Measurements from ENCODE around the gene TYSND1. TPM values are rescaled to one million over a fixed set of nuclear protein-coding genes. Genes with fewer than 3 reads are reported as not detected.
A peak's percentile ranks its signal among the peaks of the same experiment; 100 is the strongest.

The TYSND1 gene
- polyA plus RNA-seq, 3 donors, result 8.6 to 11.2 (median 11.2) TPM

DNA sequence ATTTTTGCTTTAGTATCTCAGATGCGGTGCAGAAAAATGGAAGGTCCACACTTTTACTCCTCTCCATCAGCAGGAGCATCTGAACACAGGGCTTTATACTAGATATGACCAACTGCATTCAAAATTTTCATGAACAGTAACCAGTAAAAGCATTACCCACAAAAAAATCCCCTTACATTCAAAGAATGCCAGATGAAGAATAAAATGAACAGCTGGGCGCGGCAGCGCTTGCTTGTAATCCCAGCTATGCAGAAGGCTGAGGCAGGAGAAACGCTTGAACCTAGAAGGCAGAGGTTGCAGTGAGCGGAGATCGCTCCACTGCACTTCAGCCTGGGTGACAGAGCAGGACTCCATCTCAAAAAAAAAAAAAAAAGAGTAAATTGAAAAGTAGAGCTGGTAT is 20.7 kb upstream of the TYSND1 start:
- Mint-ChIP-seq H3K27me3 (ENCODE audit: low read depth in 3 of 3) (peaks cover 0 to 2% (median 0%) of the 10 kb centered on the region in 3 donors), H3K36me3 (peaks cover 17 to 32% of the 10 kb centered on the region in 2 donors), H3K4me3 (no peak overlapping the region), H3K4me1 (peaks cover 56% of the 10 kb centered on the region), H3K9me3 (peaks cover 0 to 4% (median 0%) of the 10 kb centered on the region in 7 donors), H3K27ac (no peak overlapping the region)
- no peak overlapping the region for H2AFZ ChIP-seq (ENCODE audit: insufficient read depth, low read depth, low read length, poor library complexity, severe bottlenecking)
- H3K4me3 ChIP-seq (replicated peaks in 1 of 3; ENCODE audit: low read depth in 2 of 3, low read length in 3 of 3), result no peak overlapping the region
- DNase-seq, result no peak
- WGBS (ENCODE audit: insufficient coverage), result 96% methylated on average over 5 of the region's 7 CpGs
- H3K27me3 ChIP-seq (ENCODE audit: control insufficient read depth in 2 of 2, insufficient read depth in 2 of 2, low read length in 2 of 2), result no peaks in the 10 kb centered on the region
- H3K4me2 ChIP-seq (replicated peaks; ENCODE audit: extremely low read depth, low read length, poor library complexity, severe bottlenecking), result no peak overlapping the region
- H4K20me1 ChIP-seq (ENCODE audit: insufficient read depth, low read length), result peaks cover 76% of the 10 kb centered on the region
- peaks cover 47 to 64% of the 10 kb centered on the region in 2 donors for H3K4me1 ChIP-seq (ENCODE audit: control insufficient read depth in 1 of 2, insufficient read depth in 2 of 2, low read length in 2 of 2)
- H3K79me2 ChIP-seq (ENCODE audit: insufficient read depth, low read length), result peaks cover 81% of the 10 kb centered on the region
- H3K9ac ChIP-seq (ENCODE audit: insufficient read depth, low read length, poor library complexity, severe bottlenecking), result no peak overlapping the region
- H3K36me3 ChIP-seq (replicated peaks in 1 of 2; ENCODE audit: control insufficient read depth in 1 of 2, insufficient read depth in 2 of 2, low read length in 2 of 2), result peaks cover 3 to 25% of the 10 kb centered on the region in 2 donors
- H3K27ac ChIP-seq (ENCODE audit: low read depth in 1 of 2, low read length in 2 of 2), result no peak overlapping the region
- H3K9me3 ChIP-seq (replicated peaks in 1 of 2; ENCODE audit: control insufficient read depth in 1 of 2, insufficient read depth in 1 of 2, low read length in 2 of 2), result no peaks in the 10 kb centered on the region
- intact Hi-C loops (cut with micrococcal nuclease), result no loop called here
- TF ChIP-seq, protein P1, sequence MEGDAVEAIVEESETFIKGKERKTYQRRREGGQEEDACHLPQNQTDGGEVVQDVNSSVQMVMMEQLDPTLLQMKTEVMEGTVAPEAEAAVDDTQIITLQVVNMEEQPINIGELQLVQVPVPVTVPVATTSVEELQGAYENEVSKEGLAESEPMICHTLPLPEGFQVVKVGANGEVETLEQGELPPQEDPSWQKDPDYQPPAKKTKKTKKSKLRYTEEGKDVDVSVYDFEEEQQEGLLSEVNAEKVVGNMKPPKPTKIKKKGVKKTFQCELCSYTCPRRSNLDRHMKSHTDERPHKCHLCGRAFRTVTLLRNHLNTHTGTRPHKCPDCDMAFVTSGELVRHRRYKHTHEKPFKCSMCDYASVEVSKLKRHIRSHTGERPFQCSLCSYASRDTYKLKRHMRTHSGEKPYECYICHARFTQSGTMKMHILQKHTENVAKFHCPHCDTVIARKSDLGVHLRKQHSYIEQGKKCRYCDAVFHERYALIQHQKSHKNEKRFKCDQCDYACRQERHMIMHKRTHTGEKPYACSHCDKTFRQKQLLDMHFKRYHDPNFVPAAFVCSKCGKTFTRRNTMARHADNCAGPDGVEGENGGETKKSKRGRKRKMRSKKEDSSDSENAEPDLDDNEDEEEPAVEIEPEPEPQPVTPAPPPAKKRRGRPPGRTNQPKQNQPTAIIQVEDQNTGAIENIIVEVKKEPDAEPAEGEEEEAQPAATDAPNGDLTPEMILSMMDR (IDR thresholded peaks at IDR 0.05), result no peak

- no peaks in the 10 kb centered on the region for H3K27me3 Mint-ChIP-seq (ENCODE audit: low read depth in 3 of 3)
- intact Hi-C loops (cut with micrococcal nuclease), result no loop called here
- Histone ChIP-seq H3K4me1 (ENCODE audit: control insufficient read depth in 1 of 2, insufficient read depth in 2 of 2, low read length in 2 of 2) (peaks cover 50 to 64% of the 10 kb centered on the region in 2 donors), H3K9me3 (replicated peaks in 1 of 2; ENCODE audit: control insufficient read depth in 1 of 2, insufficient read depth in 1 of 2, low read length in 2 of 2) (no peaks in the 10 kb centered on the region), H3K79me2 (ENCODE audit: insufficient read depth, low read length) (peaks cover 89% of the 10 kb centered on the region), H3K36me3 (replicated peaks in 1 of 2; ENCODE audit: control insufficient read depth in 1 of 2, insufficient read depth in 2 of 2, low read length in 2 of 2) (peaks cover 6 to 31% of the 10 kb centered on the region in 2 donors), H3K27ac (ENCODE audit: low read depth in 1 of 2, low read length in 2 of 2) (no peak overlapping the region), H2AFZ (ENCODE audit: insufficient read depth, low read depth, low read length, poor library complexity, severe bottlenecking) (no peak overlapping the region), H3K4me2 (replicated peaks; ENCODE audit: extremely low read depth, low read length, poor library complexity, severe bottlenecking) (no peak overlapping the region), H3K27me3 (ENCODE audit: control insufficient read depth in 2 of 2, insufficient read depth in 2 of 2, low read length in 2 of 2) (no peaks in the 10 kb centered on the region), H4K20me1 (ENCODE audit: insufficient read depth, low read length) (peaks cover 84% of the 10 kb centered on the region), H3K4me3 (replicated peaks in 1 of 3; ENCODE audit: low read depth in 2 of 3, low read length in 3 of 3) (no peak overlapping the region), H3K9ac (ENCODE audit: insufficient read depth, low read length, poor library complexity, severe bottlenecking) (no peak overlapping the region)
- H3K36me3 Mint-ChIP-seq, result peaks cover 21 to 41% of the 10 kb centered on the region in 2 donors
- no CpG with 5 or more reads among the region's 3 CpGs for WGBS (ENCODE audit: insufficient coverage)
- TF ChIP-seq, protein P1 (IDR thresholded peaks at IDR 0.05), result no peak
- H3K4me3 Mint-ChIP-seq, result no peak overlapping the region
- peaks cover 64% of the 10 kb centered on the region for H3K4me1 Mint-ChIP-seq
- peaks cover 0 to 4% (median 0%) of the 10 kb centered on the region in 7 donors for H3K9me3 Mint-ChIP-seq
- DNase-seq, result no peak
- H3K27ac Mint-ChIP-seq, result peak overlapping the region in 1 of 7 donors; percentile 22
These were observed 19.9 kb upstream of the TYSND1 start for GRCh38 chr10:70166394-70166793.
